ENCODE data around the gene SWT1. TPM values are rescaled to one million over a fixed set of nuclear protein-coding genes. Genes with fewer than 3 reads are reported as not detected.

The SWT1 gene
- total and polyA plus RNA-seq, 9 of the 15 experiments (the other 6 are each of a cell fraction or from before 2014, with no cell fraction given) = 1.5 to 3.4 (median 2.3) TPM

- TF ChIP-seq TOE1 (IDR thresholded peaks at IDR 0.05; ENCODE audit: borderline replicate concordance) (no peak), TOE1 (CRISPR knock-in tag; IDR thresholded peaks at IDR 0.05; ENCODE audit: borderline replicate concordance, low read depth) (no peak), ZNF77 (CRISPR knock-in tag; IDR thresholded peaks at IDR 0.05) (no peak), ATF7 (IDR thresholded peaks at IDR 0.05) (no peak), ZBTB17 (CRISPR knock-in tag; IDR thresholded peaks at IDR 0.05) (no peak), ZBTB11 (CRISPR knock-in tag; IDR thresholded peaks at IDR 0.05) (no peak)
These were observed 110.3 kb downstream of the SWT1 start (continued) for GRCh38 chr1:185267301-185267700.

GRCh38 chr1:185267701-185268100, 110.7 kb downstream of the SWT1 start:
- Histone ChIP-seq H3K9me3 (replicated peaks; ENCODE audit: control insufficient read depth, insufficient read depth, low read depth, low read length) (peaks cover 5% of the 10 kb centered on the region; the same call in 1 of the 2 replicates), H3K4me1 (replicated peaks in 1 of 2; ENCODE audit: control insufficient read depth in 2 of 2, insufficient read depth in 2 of 2, low read length in 2 of 2) (peaks cover 2 to 19% of the 10 kb centered on the region in 2 experiments; a peak in 4 of 5 replicates), H3K4me2 (ENCODE audit: insufficient read depth, low read length) (no peak overlapping the region), H3K27ac (ENCODE audit: extremely low read depth, low read depth, low read length) (no peak overlapping the region), H4K20me1 (replicated peaks; ENCODE audit: control insufficient read depth, insufficient read depth, low read length) (no peaks in the 10 kb centered on the region), H3K79me2 (ENCODE audit: control insufficient read depth, insufficient read depth, low read length) (no peaks in the 10 kb centered on the region), H3K27me3 (ENCODE audit: control insufficient read depth in 2 of 2, insufficient read depth in 2 of 2, low read length in 2 of 2) (no peaks in the 10 kb centered on the region), H2AFZ (ENCODE audit: low read depth, low read length) (no peak overlapping the region), H3K4me3 (no peak overlapping the region), H3K9ac (ENCODE audit: insufficient read depth in 1 of 2, low read depth in 2 of 2, low read length in 2 of 2) (no peak overlapping the region), H3K9me1 (ENCODE audit: control insufficient read depth, insufficient read depth, low read length) (no peaks in the 10 kb centered on the region), H3K36me3 (ENCODE audit: control insufficient read depth, insufficient read depth, low read length) (no peaks in the 10 kb centered on the region)
- POLR2A ChIA-PET = interaction anchor here (1.8 kb wide), 1 partner anchor 18 kb away, joined by 5 read pairs; no protein-coding TSS in a partner anchor
- in situ Hi-C loops (cut with MboI) (no loop called here), intact Hi-C loops (cut with micrococcal nuclease) (no loop called here)
- CTCF ChIA-PET (ENCODE audit: low intra/inter-chr PET ratio) = no interaction called here
- ATAC-seq = no peak
- DNase-seq (ENCODE audit: extremely low read depth in 1 of 4, low spot score in 3 of 4) = no peak
- TF ChIP-seq SRSF7 (optimal IDR thresholded peaks at IDR 0.05; ENCODE audit: low read depth, low read length) (no peak), MTA1 (IDR thresholded peaks at IDR 0.05; ENCODE audit: borderline replicate concordance) (no peak), CLOCK (CRISPR knock-in tag; IDR thresholded peaks at IDR 0.05; ENCODE audit: borderline replicate concordance) (no peak), ZNF766 (CRISPR knock-in tag; conservative IDR thresholded peaks at IDR 0.05) (no peak), PREB (CRISPR knock-in tag; IDR thresholded peaks at IDR 0.05) (no peak)
- BruUV-seq (replicated peaks) = no TSS peak
- FAIRE-seq = no peak
